K562 (cell line): ENCODE measurements around the gene CBX3. TPM values are rescaled to one million over a fixed set of nuclear protein-coding genes. Genes with fewer than 3 reads are reported as not detected.

ENCODE experiments used
- ADNP ChIP-seq: fragments of 200-800 bp; sonication (Bioruptor generic); IDR thresholded peaks from 2 replicates; pipeline ENCODE4 v1.6.1; 2016; ENCODE audit warnings: missing genetic modification characterization, missing compliant biosample characterization
- CBX1 ChIP-seq: sonication (generic); IDR thresholded peaks from 2 replicates; pipeline ENCODE4 v1.6.1; 2016; ENCODE audit warnings: antibody characterized with exemption, low read depth, mild to moderate bottlenecking
- CEBPB ChIP-seq: fragments of 450-650 bp; IDR thresholded peaks from 2 replicates; pipeline ENCODE4 v1.6.1; 2016; ENCODE audit warnings: missing genetic modification characterization, missing compliant biosample characterization
- DNMT1 ChIP-seq: fragments of 450-650 bp; IDR thresholded peaks from 2 replicates; pipeline ENCODE4 v1.6.1; 2016; ENCODE audit warnings: antibody characterized with exemption, mild to moderate bottlenecking
- HIVEP1 ChIP-seq: fragments of 250-450 bp; sonication (Bioruptor Pico); IDR thresholded peaks from 2 replicates; pipeline ENCODE4 v1.4.0; 2020; ENCODE audit warnings: mild to moderate bottlenecking
- MGA ChIP-seq: fragments of 450-650 bp; IDR thresholded peaks from 2 replicates; pipeline ENCODE4 v1.6.1; 2016; ENCODE audit warnings: mild to moderate bottlenecking, moderate library complexity
- NCOA1 ChIP-seq: fragments of 450-650 bp; IDR thresholded peaks from 2 replicates; pipeline ENCODE4 v1.6.1; 2016; ENCODE audit warnings: low read depth
- NR2F6 ChIP-seq: fragments of 450-650 bp; formaldehyde crosslinking; IDR thresholded peaks from 2 replicates; pipeline ENCODE4 v1.4.0; 2020; ENCODE audit warnings: mild to moderate bottlenecking
- RBM34 ChIP-seq: fragments of 200-400 bp; formaldehyde crosslinking; IDR thresholded peaks from 2 replicates; pipeline ENCODE4 v1.6.1; 2018; ENCODE audit warnings: low read length, borderline replicate concordance; ENCODE audit not compliant: insufficient read depth
- SNRNP70 ChIP-seq: fragments of 200-400 bp; formaldehyde crosslinking; optimal IDR thresholded peaks from 2 replicates; pipeline ENCODE3; 2017; ENCODE audit warnings: low read depth, low read length
- SPI1 ChIP-seq: IDR thresholded peaks from 2 replicates; pipeline ENCODE4 v1.6.1; 2011; ENCODE audit warnings: low read depth, low read length, control low read depth, borderline replicate concordance
- ZBTB49 ChIP-seq: sonication (generic); formaldehyde crosslinking; IDR thresholded peaks from 2 replicates; pipeline ENCODE4 v1.8.0; 2022; ENCODE audit warnings: missing genetic modification reagents, mild to moderate bottlenecking, borderline replicate concordance
- ZNF274 ChIP-seq: IDR thresholded peaks from 2 replicates; pipeline ENCODE4 v1.6.1; 2011; ENCODE audit warnings: low read depth, mild to moderate bottlenecking, low read length, moderate library complexity, borderline replicate concordance
- ZNF507 ChIP-seq: conservative IDR thresholded peaks from 2 replicates; pipeline ENCODE4 v1.6.1; 2017; ENCODE audit warnings: missing genetic modification characterization, missing compliant biosample characterization
- polyA plus RNA-seq, 8 experiments: library from polyadenylated mRNA; depleted of rRNA in 4 of 8; stranded (reverse) in 5 of 8; unstranded in 3 of 8; fragments of >200 nt; fragmentation: Nextera tagmentation in 2 of 8; fragmentation: Illumina TruSeq in 1 of 8; extraction: Ambion mirVana in 2 of 8; extraction: Trizol in 1 of 8; gene quantifications; 2 replicates each; pipeline versions ENCODE4 v1.2.1 to v1.2.3, GENCODE V29; 2011 to 2014; ENCODE audit warnings: inconsistent platforms in 1 of 8, missing spikeins in 1 of 8
- total RNA-seq, 7 experiments: library from RNA; depleted of rRNA in 6 of 7; stranded (reverse); fragments of >200 nt in 6 of 7; fragmentation: Illumina TruSeq in 2 of 7; extraction: Trizol in 2 of 7; gene quantifications; 2 replicates each; pipeline versions ENCODE4 v1.2.1 to v1.2.3, GENCODE V29; 2011 to 2021; ENCODE audit warnings: low replicate concordance in 1 of 7

Gene CBX3
- total and polyA plus RNA-seq, 9 of the 15 experiments (the other 6 are each of a cell fraction or from before 2014, with no cell fraction given), result 198 to 413 (median 328) TPM

- TF ChIP-seq NCOA1 (0 out of 2 replicates have a peak, but pooled peaks have one; percentile 20), DNMT1 (no peak), ADNP (tag) (no peak), MGA (no peak), SPI1 (peak; percentile 40; the same call in 1 of the 2 replicates), NR2F6 (CRISPR knock-in tag) (no peak), ZNF507 (no peak), ZBTB49 (CRISPR knock-in tag) (no peak), RBM34 (no peak), HIVEP1 (CRISPR knock-in tag) (peak; percentile 27; the same call in 1 of the 2 replicates), CEBPB (tag) (peak; percentile 77), ZNF274 (no peak), SNRNP70 (no peak), CBX1 (no peak)
Observed at GRCh38 chr7:26233902-26234511, 32.5 kb downstream of the CBX3 start (continued).
